K562 (cell line): ENCODE data around the gene SPRN. TPM values are rescaled to one million over a fixed set of nuclear protein-coding genes. Genes with fewer than 3 reads are reported as not detected.
A peak's percentile ranks its signal among the peaks of the same experiment; 100 is the strongest.

Experiments used
- ATAC-seq: fragments of 200-7000 bp; cut with Tn5 transposase; 3 replicates; pipeline ENCODE4 v1.9.1; 2020; ENCODE audit warnings: moderate library complexity
- BruUV-seq: library from RNA; stranded (reverse); fragments of 400-500 nt; replicated peaks from 2 replicates; lab custom pipeline; 2021; lab: Mats Ljungman, UMichigan
- CTCF ChIA-PET: fragments of 300-600 bp; formaldehyde crosslinking; extraction: SDS; loops from one replicate; lab custom pipeline; 2021; ENCODE audit warnings: low intra/inter-chr PET ratio; lab: Yijun Ruan, JAX
- POLR2A ChIA-PET: fragments of 300-600, 350-650 bp; sonication (Branson Sonifier 250); formaldehyde crosslinking; extraction: SDS; loops from one replicate; lab custom pipeline; 2021; ENCODE audit warnings: antibody characterized with exemption, inconsistent platforms; lab: Yijun Ruan, JAX
- DNase-seq, 4 experiments: peaks; one replicate each; pipeline versions ENCODE4 v3.0.0 to v3.0.0-alpha.2; 2011 to 2018; ENCODE audit warnings: low spot score in 3 of 4, mixed read lengths in 3 of 4; ENCODE audit errors: extremely low read depth in 1 of 4
- FAIRE-seq: peaks from 2 replicates; lab custom pipeline; 2011; peaks lifted over from hg19 to GRCh38; lab: Jason Lieb, UNC
- H2AFZ ChIP-seq: 2 replicates; pipeline ENCODE4 v1.6.0; 2011; ENCODE audit warnings: low read depth, low read length, control low read depth, inconsistent platforms
- H3K27ac ChIP-seq: fragments of 200-600 bp; 3 replicates; pipeline ENCODE4 v1.8.0; 2011; ENCODE audit warnings: low read depth, mild to moderate bottlenecking, control low read depth, inconsistent platforms, low read length, moderate library complexity, mixed read lengths; ENCODE audit errors: extremely low read depth
- H3K27me3 ChIP-seq, 2 experiments: fragments of 300-600 bp in 1 of 2; 2 replicates in 1 of 2; 3 replicates in 1 of 2; pipeline versions ENCODE4 v1.6.0 to v1.8.0; 2011; ENCODE audit warnings: inconsistent platforms in 2 of 2, low read length in 2 of 2, mild to moderate bottlenecking in 1 of 2, mixed read lengths in 1 of 2, moderate library complexity in 1 of 2; ENCODE audit not compliant: control insufficient read depth in 2 of 2, insufficient read depth in 2 of 2
- H3K36me3 ChIP-seq: fragments of 300-600 bp; 3 replicates; pipeline ENCODE4 v1.8.0; 2011; ENCODE audit warnings: mild to moderate bottlenecking, low read length, inconsistent platforms; ENCODE audit not compliant: control insufficient read depth, insufficient read depth
- H3K4me1 ChIP-seq, 2 experiments: fragments of 200-600 bp in 1 of 2; replicated peaks in 1 of 2; 2 replicates in 1 of 2; 3 replicates in 1 of 2; pipeline versions ENCODE4 v1.5.1 to v1.8.0; 2011; ENCODE audit warnings: inconsistent platforms in 2 of 2, low read length in 2 of 2, mild to moderate bottlenecking in 1 of 2, mixed read lengths in 1 of 2, moderate library complexity in 1 of 2; ENCODE audit not compliant: control insufficient read depth in 2 of 2, insufficient read depth in 2 of 2
- H3K4me2 ChIP-seq: 2 replicates; pipeline ENCODE4 v1.6.1; 2011; ENCODE audit warnings: low read length, control low read depth, inconsistent platforms, mixed read lengths; ENCODE audit not compliant: insufficient read depth
- H3K4me3 ChIP-seq: fragments of 200-600 bp; sonication (generic), shearing (Covaris generic); 2 replicates; pipeline ENCODE4 v1.5.1; 2016; ENCODE audit warnings: control low read depth, inconsistent platforms
- H3K79me2 ChIP-seq: fragments of 200-600 bp; 3 replicates; pipeline ENCODE4 v1.8.0; 2011; ENCODE audit warnings: low read length, inconsistent platforms; ENCODE audit not compliant: control insufficient read depth, insufficient read depth
- H3K9ac ChIP-seq, 2 experiments: 2 replicates each; pipeline versions ENCODE4 v1.6.0 to v1.6.1; 2011; ENCODE audit warnings: low read depth in 2 of 2, low read length in 2 of 2, control low read depth in 1 of 2, inconsistent platforms in 1 of 2, mild to moderate bottlenecking in 1 of 2, mixed read lengths in 1 of 2; ENCODE audit not compliant: insufficient read depth in 1 of 2
- H3K9me1 ChIP-seq: one replicate; pipeline ENCODE4 v1.6.0; 2011; ENCODE audit warnings: inconsistent platforms, mild to moderate bottlenecking, low read length, moderate library complexity; ENCODE audit not compliant: control insufficient read depth, insufficient read depth
- H3K9me3 ChIP-seq: replicated peaks from 2 replicates; pipeline ENCODE4 v1.5.1; 2011; ENCODE audit warnings: low read depth, low read length, inconsistent platforms; ENCODE audit not compliant: control insufficient read depth, insufficient read depth
- H4K20me1 ChIP-seq: replicated peaks from 2 replicates; pipeline ENCODE4 v1.6.1; 2011; ENCODE audit warnings: low read length, inconsistent platforms, mixed read lengths; ENCODE audit not compliant: control insufficient read depth, insufficient read depth
- HINFP ChIP-seq: fragments of 450-650 bp; conservative IDR thresholded peaks from 2 replicates; pipeline ENCODE4 v1.6.1; 2016; ENCODE audit warnings: missing genetic modification characterization, low read depth, mild to moderate bottlenecking, control low read depth, missing compliant biosample characterization
- KAT2B ChIP-seq: IDR thresholded peaks from one replicate; pipeline ENCODE4 v1.6.1; 2012; ENCODE audit warnings: low read depth, mild to moderate bottlenecking, control low read depth, inconsistent platforms, low read length, moderate library complexity
- TCF7L2 ChIP-seq: fragments of 150-350 bp; IDR thresholded peaks from 2 replicates; pipeline ENCODE4 v1.6.1; 2016; ENCODE audit warnings: low read depth, mild to moderate bottlenecking, low read length, moderate library complexity
- ZBTB9 ChIP-seq: fragments of 450-650 bp; formaldehyde crosslinking; IDR thresholded peaks from 2 replicates; pipeline ENCODE4 v1.4.0; 2020; ENCODE audit warnings: mild to moderate bottlenecking, moderate library complexity
- ZNF121 ChIP-seq: sonication (generic); formaldehyde crosslinking; conservative IDR thresholded peaks from 2 replicates; pipeline ENCODE4 v1.8.0; 2022; ENCODE audit warnings: missing genetic modification reagents
- ZNF165 ChIP-seq: fragments of 250-450 bp; sonication (Bioruptor Pico); IDR thresholded peaks from 2 replicates; pipeline ENCODE4 v1.4.0; 2020; ENCODE audit warnings: borderline replicate concordance
- ZNF174 ChIP-seq: fragments of 250-450 bp; sonication (Bioruptor Pico); IDR thresholded peaks from 2 replicates; pipeline ENCODE4 v1.4.0; 2020; ENCODE audit warnings: mild to moderate bottlenecking
- ZNF217 ChIP-seq: sonication (generic); formaldehyde crosslinking; IDR thresholded peaks from 2 replicates; pipeline ENCODE4 v1.8.0; 2022; ENCODE audit warnings: mild to moderate bottlenecking, missing genetic modification reagents
- ZNF511 ChIP-seq: sonication (generic); formaldehyde crosslinking; IDR thresholded peaks from 2 replicates; pipeline ENCODE4 v1.8.0; 2022; ENCODE audit warnings: mild to moderate bottlenecking, missing genetic modification reagents
- WGBS: fragments of 100-300 bp; shearing (Covaris generic); methylation state at CpG from one replicate; pipeline ENCODE4 v1.1.6; 2016; ENCODE audit warnings: low coverage, mixed read lengths; ENCODE audit not compliant: insufficient coverage; ENCODE audit errors: missing lambda C conversion rate; 5-methylcytosine and 5-hydroxymethylcytosine counted together
- in situ Hi-C: fragments of 300-500 bp; cut with MboI; formaldehyde crosslinking; loops from 4 replicates; pipeline ENCODE4 v1.15.0; 2018; ENCODE audit warnings: inconsistent platforms, mixed read lengths
- intact Hi-C: fragments of 100-400 bp; cut with micrococcal nuclease; formaldehyde crosslinking; loops from 2 replicates; pipeline ENCODE4 v1.14.2; 2022
- polyA plus RNA-seq, 8 experiments: library from polyadenylated mRNA; depleted of rRNA in 4 of 8; stranded (reverse) in 5 of 8; unstranded in 3 of 8; fragments of >200 nt; fragmentation: Nextera tagmentation in 2 of 8; fragmentation: Illumina TruSeq in 1 of 8; extraction: Ambion mirVana in 2 of 8; extraction: Trizol in 1 of 8; gene quantifications; 2 replicates each; pipeline versions ENCODE4 v1.2.1 to v1.2.3, GENCODE V29; 2011 to 2014; ENCODE audit warnings: inconsistent platforms in 1 of 8, missing spikeins in 1 of 8
- total RNA-seq, 7 experiments: library from RNA; depleted of rRNA in 6 of 7; stranded (reverse); fragments of >200 nt in 6 of 7; fragmentation: Illumina TruSeq in 2 of 7; extraction: Trizol in 2 of 7; gene quantifications; 2 replicates each; pipeline versions ENCODE4 v1.2.1 to v1.2.3, GENCODE V29; 2011 to 2021; ENCODE audit warnings: low replicate concordance in 1 of 7

The SPRN gene
- total and polyA plus RNA-seq, 9 of the 15 experiments (the other 6 are each of a cell fraction or from before 2014, with no cell fraction given), result 0.04 TPM; not detected in 8

- ATAC-seq (no peak), FAIRE-seq (no peak), DNase-seq (no peak)
- no peaks in the 10 kb centered on the region for H3K27me3 ChIP-seq
- H3K36me3 ChIP-seq, result peaks cover 13% of the 10 kb centered on the region; the same call in 1 of the 3 replicates
- no peak overlapping the region; the same call in 2 of the 3 replicates for H3K27ac ChIP-seq
- H3K9me3 ChIP-seq, result no peaks in the 10 kb centered on the region
- CTCF ChIA-PET, result no interaction called here
- POLR2A ChIA-PET, result no interaction called here
- H4K20me1 ChIP-seq, result no peaks in the 10 kb centered on the region
- H3K9ac ChIP-seq, result peak overlapping the region in 1 of 2 experiments; percentile 74; a peak in 2 of 4 replicates
- BruUV-seq, result no TSS peak
- TF ChIP-seq ZNF121, result no peak
- TF ChIP-seq HINFP (tag), result no peak
- TF ChIP-seq ZBTB9 (CRISPR knock-in tag), result no peak
- TF ChIP-seq ZNF511 (CRISPR knock-in tag), result no peak
- TF ChIP-seq ZNF174 (CRISPR knock-in tag), result no peak
- no peak for TF ChIP-seq ZNF217 (CRISPR knock-in tag)
- TF ChIP-seq ZNF165 (CRISPR knock-in tag), result no peak
- no peak for TF ChIP-seq KAT2B
- no peak for TF ChIP-seq TCF7L2
- in situ Hi-C loops, result no loop called here
- H2AFZ ChIP-seq, result no peak overlapping the region
- no peaks in the 10 kb centered on the region for H3K9me1 ChIP-seq
- H3K4me1 ChIP-seq, result peaks cover 17 to 66% of the 10 kb centered on the region in 2 experiments
- intact Hi-C loops, result loop anchor here (5.0 to 10.0 kb wide), 2 partner anchors 35 to 67 kb away; partner anchors contain the start of gene FUOM
- no peak overlapping the region for H3K4me3 ChIP-seq
- H3K79me2 ChIP-seq, result peaks cover 20% of the 10 kb centered on the region
- H3K4me2 ChIP-seq, result no peak overlapping the region
- WGBS, result 94% methylated on average over 3 of the region's 12 CpGs
Measured at GRCh38 chr10:133391761-133392518, 32.5 kb downstream of the SPRN start.
